HL-60/S4 treated with phorbol 12-myristate 13-acetate at 8.2 ng/mL for 4 days and 3 days (cell line): ENCODE measurements around the gene SPAG17.

ENCODE experiments used
- in situ Hi-C: fragments of 300-500 bp; cut with MboI; formaldehyde crosslinking; loops from 2 replicates; pipeline ENCODE4 v1.15.0; 2022; ENCODE audit warnings: low sequenced_read_pairs

Gene SPAG17

GRCh38 chr1:118169016-118169415 is 16.0 kb downstream of the SPAG17 start:
- in situ Hi-C loops, result no loop called here

DNA sequence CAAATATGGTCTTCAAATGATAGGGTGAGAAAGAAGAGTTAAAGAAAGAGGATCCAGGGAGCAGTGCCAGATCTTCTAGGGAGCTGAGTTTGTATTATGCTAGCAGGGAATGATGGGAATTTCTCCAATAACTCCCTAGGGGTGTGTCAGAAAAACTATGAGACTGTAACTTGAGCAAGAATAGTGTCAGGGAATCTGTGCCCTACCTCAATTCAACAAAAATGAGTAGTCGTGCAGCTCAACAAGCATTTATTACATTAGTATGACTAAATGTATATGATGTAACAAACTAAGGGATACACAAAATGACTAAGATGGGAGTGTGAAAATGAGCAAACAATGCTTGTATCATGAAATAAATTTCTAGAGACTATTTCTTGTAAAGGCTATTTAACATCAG is 24.2 kb downstream of the SPAG17 start:
- in situ Hi-C loops, result no loop called here

- in situ Hi-C loops, result no loop called here
Observed at GRCh38 chr1:118159569-118159968, 25.5 kb downstream of the SPAG17 start.

GRCh38 chr1:118158924-118159323 is 26.1 kb downstream of the SPAG17 start:
- in situ Hi-C loops, result no loop called here

- in situ Hi-C loops, result no loop called here
Observed at GRCh38 chr1:118157506-118157905, 27.5 kb downstream of the SPAG17 start.

DNA sequence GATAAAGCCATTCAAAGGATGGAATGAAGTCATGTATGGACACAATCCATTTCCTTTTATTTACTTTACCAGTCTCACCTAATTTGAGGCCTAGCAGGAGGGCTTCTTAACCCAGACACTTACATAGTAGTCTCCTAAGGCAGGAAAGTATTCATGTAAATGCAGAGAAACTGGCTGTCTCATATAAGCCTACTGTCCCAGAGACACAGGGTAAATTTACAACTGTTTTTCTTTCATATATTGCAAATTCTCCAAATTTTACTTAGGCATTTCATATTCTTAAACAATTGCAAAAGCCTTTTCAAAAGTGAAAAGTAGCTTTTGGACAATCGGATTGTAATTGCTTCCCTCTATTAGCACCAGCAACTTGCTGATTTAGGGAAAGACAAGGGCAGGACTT is 29.9 kb downstream of the SPAG17 start:
- in situ Hi-C loops, result no loop called here

- in situ Hi-C loops, result no loop called here
Observed at GRCh38 chr1:118154220-118154619, 30.8 kb downstream of the SPAG17 start.

- in situ Hi-C loops, result no loop called here
Observed at GRCh38 chr1:118151312-118151937, 33.6 kb downstream of the SPAG17 start.

- in situ Hi-C loops, result no loop called here
Observed at GRCh38 chr1:118149799-118150198, 35.2 kb downstream of the SPAG17 start.

DNA sequence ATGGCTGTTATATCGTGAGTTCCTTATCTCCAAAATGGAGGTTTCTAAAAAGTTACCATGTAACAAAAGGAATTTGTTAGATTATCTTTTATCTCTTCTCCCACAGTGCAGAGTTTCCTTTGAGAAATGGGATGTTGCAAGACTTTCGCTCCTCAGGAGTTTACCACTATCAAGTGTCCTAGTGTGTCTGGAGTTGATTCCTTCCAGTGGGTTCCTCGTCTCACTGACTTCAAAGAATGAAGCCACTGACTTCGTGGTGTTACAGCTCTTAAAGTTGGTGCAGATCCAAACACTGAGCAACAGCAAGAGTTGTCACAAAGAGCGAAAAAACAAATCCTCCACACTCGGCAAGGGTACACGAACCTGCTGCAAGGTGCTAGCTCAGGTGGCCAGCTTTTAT is 37.0 kb downstream of the SPAG17 start:
- in situ Hi-C loops, result no loop called here

DNA sequence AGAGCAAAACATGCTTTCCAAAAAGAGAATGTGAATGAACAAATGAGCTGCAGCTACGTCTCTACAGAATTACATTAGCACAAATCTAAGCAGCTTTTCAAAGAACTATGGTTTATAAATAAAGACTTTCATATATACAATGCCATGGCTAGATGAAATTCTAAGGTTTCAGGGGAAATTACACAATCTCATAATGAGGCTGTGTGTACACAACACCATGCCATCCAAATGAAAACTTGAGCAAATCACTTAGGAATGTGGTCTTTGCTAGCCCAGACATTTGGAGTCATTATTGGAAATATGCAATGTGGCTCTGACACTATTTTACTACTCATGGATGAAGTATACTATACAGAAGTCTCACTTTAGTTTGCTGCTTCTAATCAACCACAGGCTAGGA is 37.5 kb downstream of the SPAG17 start:
- in situ Hi-C loops, result no loop called here

DNA sequence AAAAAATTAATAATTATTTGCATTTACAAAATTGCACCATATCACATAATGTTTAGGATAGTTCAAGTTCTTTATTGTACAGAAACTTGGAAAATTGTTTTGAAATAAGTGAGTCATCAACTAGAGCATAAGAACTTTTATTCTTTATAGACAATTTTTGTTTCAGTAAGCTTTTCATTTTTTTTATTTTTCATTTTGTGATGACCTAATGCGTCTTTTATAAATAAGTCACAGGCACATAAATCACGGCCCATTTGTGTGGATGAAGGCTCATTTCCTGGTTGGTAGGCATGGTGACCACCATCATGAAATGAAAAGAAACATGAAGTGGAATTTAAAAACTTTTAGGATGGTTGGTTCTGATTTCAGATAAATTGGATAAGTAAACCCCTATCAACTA is 39.3 kb downstream of the SPAG17 start:
- in situ Hi-C loops, result no loop called here

- in situ Hi-C loops, result no loop called here
Observed at GRCh38 chr1:118144684-118145083, 40.3 kb downstream of the SPAG17 start.

DNA sequence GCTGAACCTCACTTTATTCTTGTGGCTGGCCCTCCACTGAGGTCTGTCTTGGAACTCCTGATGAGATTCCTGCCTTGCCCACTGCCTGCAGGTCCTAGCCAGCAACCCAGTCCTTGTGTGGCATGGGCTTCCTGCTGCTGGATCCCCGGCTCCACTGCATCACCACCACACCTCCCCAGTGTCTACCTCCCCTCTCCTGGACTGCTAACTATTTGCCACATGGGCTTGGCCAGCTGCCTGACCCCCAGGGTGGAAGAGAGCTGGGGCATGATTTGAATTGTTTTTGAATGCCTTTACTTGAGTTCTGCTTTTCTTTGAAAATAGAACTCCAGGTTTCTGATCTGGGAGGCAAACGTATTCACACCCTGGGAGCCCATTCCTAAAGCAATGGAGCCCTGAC is 41.2 kb downstream of the SPAG17 start:
- in situ Hi-C loops, result no loop called here

DNA sequence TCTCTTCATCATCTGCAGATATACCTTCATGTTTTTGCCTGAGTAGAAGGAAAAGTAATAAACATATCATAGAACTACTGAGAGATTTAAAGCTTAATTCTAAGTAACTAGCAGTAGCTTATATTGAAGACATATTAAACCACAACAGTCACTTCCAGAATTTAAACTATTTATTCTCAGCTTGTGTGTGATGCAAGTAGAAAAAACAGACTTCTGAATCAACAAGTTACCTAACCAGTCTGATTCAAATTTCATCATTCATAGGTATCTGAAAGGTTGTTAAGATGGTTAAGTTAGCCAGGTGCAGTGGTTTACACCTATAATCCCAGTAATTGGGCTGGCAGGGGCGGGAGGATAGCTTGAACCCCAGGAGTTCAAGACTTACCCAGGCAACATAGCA is 41.9 kb downstream of the SPAG17 start:
- in situ Hi-C loops, result no loop called here

GRCh38 chr1:118142546-118142945 is 42.5 kb downstream of the SPAG17 start:
- in situ Hi-C loops, result no loop called here

DNA sequence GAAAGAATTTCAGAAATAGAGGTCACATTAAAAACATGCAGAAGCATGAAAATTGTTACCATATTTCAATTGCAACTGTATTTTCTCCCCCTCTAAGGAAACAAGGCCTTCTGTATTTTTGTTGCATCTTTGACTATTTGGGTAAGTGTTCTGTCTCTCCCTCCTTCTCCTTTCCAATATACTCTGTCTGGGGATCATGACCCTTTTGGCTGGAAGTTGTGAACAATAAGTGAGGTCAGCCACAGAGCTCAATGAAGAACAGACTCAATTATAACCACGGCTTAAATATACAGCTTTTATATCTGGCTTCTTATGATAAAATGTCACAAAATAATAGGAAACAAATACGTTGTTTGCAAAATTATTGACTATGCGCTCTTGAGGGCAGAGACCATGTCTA is 47.1 kb downstream of the SPAG17 start:
- in situ Hi-C loops, result no loop called here

- in situ Hi-C loops, result no loop called here
Observed at GRCh38 chr1:118136187-118136941, 48.7 kb downstream of the SPAG17 start.

DNA sequence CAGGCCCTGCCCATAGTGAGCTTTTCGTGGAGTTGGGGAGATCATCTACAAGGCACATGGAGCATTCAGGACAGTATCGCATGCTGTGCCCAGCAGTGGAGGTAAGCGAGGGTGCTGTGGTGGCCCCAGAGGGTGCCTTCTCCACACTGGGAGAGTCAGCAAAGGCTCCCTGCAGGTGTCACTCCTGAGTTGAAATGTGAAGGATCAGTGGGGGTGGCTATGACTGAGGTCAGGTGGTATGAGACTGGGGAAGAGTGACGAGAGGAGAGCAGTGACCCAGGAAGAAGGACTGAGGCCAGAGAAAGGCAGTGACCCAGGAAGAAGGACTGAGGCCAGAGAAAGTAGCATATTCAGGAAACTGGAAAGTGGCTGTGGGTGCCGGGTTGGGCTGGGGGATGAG is 53.0 kb downstream of the SPAG17 start:
- in situ Hi-C loops, result no loop called here

DNA sequence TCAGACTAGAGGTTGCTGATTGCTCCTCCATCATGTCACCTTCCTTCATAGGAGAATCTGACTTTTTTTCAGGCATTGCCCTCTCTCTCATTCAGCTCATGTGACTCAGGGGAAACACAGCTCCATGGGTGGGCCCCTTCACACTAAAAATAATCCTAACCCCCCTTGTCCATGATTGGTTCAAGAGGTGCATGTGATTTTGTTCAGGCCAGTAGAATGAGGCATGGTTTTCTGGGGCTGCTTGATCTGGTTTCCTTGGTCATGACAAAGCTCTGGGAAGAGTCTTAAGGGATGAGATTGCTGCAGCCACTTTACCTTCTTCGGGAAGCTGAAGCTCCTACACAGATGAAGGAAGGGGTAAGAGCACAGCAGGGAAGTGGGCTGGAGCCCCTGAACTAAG is 56.3 kb downstream of the SPAG17 start:
- in situ Hi-C loops, result no loop called here

DNA sequence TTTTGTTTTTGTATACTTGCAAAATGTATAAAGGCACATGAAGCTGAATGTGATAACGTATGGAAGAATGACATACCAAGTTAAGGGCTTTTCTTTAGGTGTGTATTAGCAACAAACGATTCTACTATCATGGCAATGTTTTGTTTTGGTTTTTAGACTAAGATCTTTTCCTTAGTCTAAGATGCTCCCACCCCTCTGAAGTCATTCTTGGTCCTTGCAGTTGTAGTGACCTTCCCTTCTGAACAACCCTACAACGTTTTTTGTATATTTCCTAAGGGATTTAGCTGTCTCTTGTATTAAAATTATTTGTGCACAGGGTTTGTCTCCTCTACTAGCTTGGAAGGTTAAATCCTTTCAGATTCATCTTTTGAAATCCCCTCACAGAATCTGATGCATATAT is 61.0 kb downstream of the SPAG17 start:
- in situ Hi-C loops, result no loop called here

DNA sequence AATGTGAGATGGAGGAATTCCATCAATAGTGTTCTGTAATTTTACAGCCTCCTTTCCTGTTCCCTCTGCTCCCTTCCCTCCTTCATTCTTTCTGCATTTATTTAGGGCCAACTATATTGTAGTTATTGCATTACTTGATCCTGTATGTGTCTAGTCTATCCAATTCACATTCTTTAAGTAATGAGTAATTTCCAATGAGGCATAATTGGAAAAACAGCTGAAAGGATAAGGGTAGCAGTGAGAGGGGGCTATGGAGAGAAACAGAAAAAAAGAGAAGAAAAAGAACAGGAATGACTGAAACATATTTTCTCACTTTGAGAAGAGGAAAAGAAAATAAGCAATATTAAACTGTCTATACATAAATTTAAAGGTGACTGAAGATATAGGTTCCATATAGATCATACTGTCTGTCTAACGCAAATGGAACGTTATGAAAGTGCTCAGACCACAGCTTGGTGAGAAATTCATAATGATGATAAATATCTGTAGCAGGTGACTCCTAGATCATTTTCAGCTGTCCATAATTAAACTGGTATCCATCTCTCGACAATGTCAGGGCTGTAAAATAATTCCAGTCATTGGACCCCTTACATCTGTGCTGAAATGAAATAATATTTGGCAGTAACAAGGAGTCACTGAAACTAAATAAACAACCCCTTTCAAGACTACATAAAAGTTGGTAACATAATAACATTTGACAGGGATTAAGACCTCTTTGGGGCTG is 61.8 kb downstream of the SPAG17 start:
- in situ Hi-C loops, result no loop called here
